ENCODE results near the gene SAMD4B. TPM values are rescaled to one million over a fixed set of nuclear protein-coding genes. Genes with fewer than 3 reads are reported as not detected.
"Not testable (repeated sequence)": the region's sequence is repeated elsewhere in the genome, so short reads cannot be mapped to it uniquely, and the experiment has no call there.

The SAMD4B gene
- total RNA-seq, 1 experiment from 2014 or later, result 57.4 TPM

- DNase-seq (ENCODE audit: low read depth), result no peak
Observed at GRCh38 chr19:39335168-39335548, 7.1 kb upstream of the SAMD4B start.

- DNase-seq (ENCODE audit: low read depth), result no peak
Observed at GRCh38 chr19:39336483-39336882, 5.7 kb upstream of the SAMD4B start.

GRCh38 chr19:39339674-39340073 is 2.5 kb upstream of the SAMD4B start:
- no peak for DNase-seq (ENCODE audit: low read depth)

GRCh38 chr19:39340156-39340555 is 2.1 kb upstream of the SAMD4B start:
- DNase-seq (ENCODE audit: low read depth), result not testable (repeated sequence)

GRCh38 chr19:39341129-39341718 is 997 bp upstream of the SAMD4B start:
- peak; percentile 34 for DNase-seq (ENCODE audit: low read depth)

- DNase-seq (ENCODE audit: low read depth), result no peak
Observed at GRCh38 chr19:39342647-39343305, 555 bp downstream of the SAMD4B start.

- no peak for DNase-seq (ENCODE audit: low read depth)
Observed at GRCh38 chr19:39345956-39346355, 3.7 kb downstream of the SAMD4B start.

- no peak for DNase-seq (ENCODE audit: low read depth)
Observed at GRCh38 chr19:39347332-39348164, 5.3 kb downstream of the SAMD4B start.

GRCh38 chr19:39349326-39349725 is 7.1 kb downstream of the SAMD4B start:
- no peak for DNase-seq (ENCODE audit: low read depth)

- no peak for DNase-seq (ENCODE audit: low read depth)
Observed at GRCh38 chr19:39350156-39350555, 7.9 kb downstream of the SAMD4B start.

- DNase-seq (ENCODE audit: low read depth), result no peak
Observed at GRCh38 chr19:39351537-39352064, 9.4 kb downstream of the SAMD4B start.

- DNase-seq (ENCODE audit: low read depth), result no peak
Observed at GRCh38 chr19:39352381-39353255, 10.4 kb downstream of the SAMD4B start.

GRCh38 chr19:39355253-39355652 is 13.0 kb downstream of the SAMD4B start:
- no peak for DNase-seq (ENCODE audit: low read depth)

- DNase-seq (ENCODE audit: low read depth), result no peak
Observed at GRCh38 chr19:39356073-39356472, 13.9 kb downstream of the SAMD4B start.

GRCh38 chr19:39356647-39357046 is 14.4 kb downstream of the SAMD4B start:
- no peak for DNase-seq (ENCODE audit: low read depth)

GRCh38 chr19:39359026-39359425 is 16.8 kb downstream of the SAMD4B start:
- DNase-seq (ENCODE audit: low read depth), result no peak

- no peak for DNase-seq (ENCODE audit: low read depth)
Observed at GRCh38 chr19:39360599-39360998, 18.4 kb downstream of the SAMD4B start.

GRCh38 chr19:39362682-39363657 is 20.7 kb downstream of the SAMD4B start:
- peak; percentile 21 for DNase-seq (ENCODE audit: low read depth)

GRCh38 chr19:39363901-39364457 is 21.8 kb downstream of the SAMD4B start:
- DNase-seq (ENCODE audit: low read depth), result no peak

GRCh38 chr19:39365531-39365930 is 23.3 kb downstream of the SAMD4B start:
- no peak for DNase-seq (ENCODE audit: low read depth)

Measured in Daoy (cell line).